KOPT-K1 (cell line): ENCODE measurements around the gene TWIST2.

Source experiments
- H3K27ac ChIP-seq: fragments of 200-600 bp; sonication (generic); 2 replicates; pipeline ENCODE4 v1.5.1; 2016; ENCODE audit warnings: antibody characterized with exemption, mild to moderate bottlenecking, low read depth, low read length; ENCODE audit not compliant: poor library complexity, severe bottlenecking
- H3K36me3 ChIP-seq: fragments of 200-600 bp; sonication (generic); 2 replicates; pipeline ENCODE4 v1.5.1; 2017; ENCODE audit warnings: antibody characterized with exemption, mild to moderate bottlenecking, low read length, moderate library complexity; ENCODE audit not compliant: insufficient read depth
- H3K9me3 ChIP-seq: fragments of 200-600 bp; sonication (generic); 2 replicates; pipeline ENCODE4 v1.5.1; 2017; ENCODE audit warnings: antibody characterized with exemption, low read length, mild to moderate bottlenecking; ENCODE audit not compliant: insufficient read depth, poor library complexity, severe bottlenecking

TWIST2 gene

GRCh38 chr2:238859636-238860347, 11.9 kb downstream of the TWIST2 start:
- Histone ChIP-seq H3K9me3 (no peaks in the 10 kb centered on the region), H3K27ac (no peak overlapping the region), H3K36me3 (no peaks in the 10 kb centered on the region)

- Histone ChIP-seq H3K27ac (no peak overlapping the region), H3K9me3 (no peaks in the 10 kb centered on the region), H3K36me3 (no peaks in the 10 kb centered on the region)
Measured at GRCh38 chr2:238861013-238861730, 13.3 kb downstream of the TWIST2 start.

GRCh38 chr2:238861766-238862315, 14.0 kb downstream of the TWIST2 start:
- Histone ChIP-seq H3K27ac (no peak overlapping the region), H3K9me3 (no peaks in the 10 kb centered on the region), H3K36me3 (no peaks in the 10 kb centered on the region)

- Histone ChIP-seq H3K9me3 (no peaks in the 10 kb centered on the region), H3K36me3 (no peaks in the 10 kb centered on the region), H3K27ac (no peak overlapping the region)
Measured at GRCh38 chr2:238862701-238863100, 14.8 kb downstream of the TWIST2 start.

GRCh38 chr2:238863231-238863630, 15.3 kb downstream of the TWIST2 start:
- Histone ChIP-seq H3K36me3 (no peaks in the 10 kb centered on the region), H3K27ac (no peak overlapping the region), H3K9me3 (no peaks in the 10 kb centered on the region)

- Histone ChIP-seq H3K9me3 (no peaks in the 10 kb centered on the region), H3K36me3 (no peaks in the 10 kb centered on the region), H3K27ac (no peak overlapping the region)
Measured at GRCh38 chr2:238863749-238864206, 15.9 kb downstream of the TWIST2 start.

- Histone ChIP-seq H3K9me3 (no peaks in the 10 kb centered on the region), H3K36me3 (no peaks in the 10 kb centered on the region), H3K27ac (no peak overlapping the region)
Measured at GRCh38 chr2:238864207-238865014, 16.5 kb downstream of the TWIST2 start.

- no peaks in the 10 kb centered on the region for H3K9me3 ChIP-seq
- no peaks in the 10 kb centered on the region for H3K36me3 ChIP-seq
- no peak overlapping the region for H3K27ac ChIP-seq
Measured at GRCh38 chr2:238865015-238865719, 17.3 kb downstream of the TWIST2 start.

- H3K36me3 ChIP-seq: no peaks in the 10 kb centered on the region
- H3K9me3 ChIP-seq: no peaks in the 10 kb centered on the region
- H3K27ac ChIP-seq: no peak overlapping the region
Measured at GRCh38 chr2:238865744-238866355, 18.0 kb downstream of the TWIST2 start.

- Histone ChIP-seq H3K27ac (no peak overlapping the region), H3K36me3 (no peaks in the 10 kb centered on the region), H3K9me3 (no peaks in the 10 kb centered on the region)
Measured at GRCh38 chr2:238866656-238867277, 18.9 kb downstream of the TWIST2 start.

- Histone ChIP-seq H3K36me3 (no peaks in the 10 kb centered on the region), H3K27ac (no peak overlapping the region), H3K9me3 (no peaks in the 10 kb centered on the region)
Measured at GRCh38 chr2:238868067-238868524, 20.2 kb downstream of the TWIST2 start.

GRCh38 chr2:238868616-238869292, 20.9 kb downstream of the TWIST2 start:
- no peaks in the 10 kb centered on the region for H3K36me3 ChIP-seq
- no peak overlapping the region for H3K27ac ChIP-seq
- H3K9me3 ChIP-seq: no peaks in the 10 kb centered on the region

GRCh38 chr2:238869293-238870124, 21.6 kb downstream of the TWIST2 start:
- Histone ChIP-seq H3K9me3 (no peaks in the 10 kb centered on the region), H3K36me3 (no peaks in the 10 kb centered on the region), H3K27ac (no peak overlapping the region)
